ENCODE results near the gene CEP70.
"Not testable (repeated sequence)": the region's sequence is repeated elsewhere in the genome, so short reads cannot be mapped to it uniquely, and the experiment has no call there.

Gene CEP70

DNA sequence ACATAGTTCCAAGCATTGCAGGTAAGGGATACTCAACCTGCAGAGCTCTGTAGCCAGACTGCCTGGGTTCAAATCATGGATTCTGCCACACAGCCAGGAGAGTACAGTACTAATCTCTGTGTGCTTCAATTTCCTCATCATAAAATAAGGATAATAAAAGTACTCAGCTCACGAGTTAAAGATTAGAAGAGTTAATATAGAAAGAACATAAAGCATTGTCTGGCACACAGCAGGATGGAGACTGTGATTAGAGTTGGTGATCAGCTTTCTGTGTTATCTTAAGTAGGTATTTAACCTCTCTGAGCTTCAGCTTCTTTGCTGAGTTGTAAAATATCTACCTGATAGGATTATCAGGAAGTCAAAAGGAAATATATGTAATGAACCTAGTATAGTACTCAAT, 2.7 kb downstream of the CEP70 start:
- DNase-seq: no peak

DNA sequence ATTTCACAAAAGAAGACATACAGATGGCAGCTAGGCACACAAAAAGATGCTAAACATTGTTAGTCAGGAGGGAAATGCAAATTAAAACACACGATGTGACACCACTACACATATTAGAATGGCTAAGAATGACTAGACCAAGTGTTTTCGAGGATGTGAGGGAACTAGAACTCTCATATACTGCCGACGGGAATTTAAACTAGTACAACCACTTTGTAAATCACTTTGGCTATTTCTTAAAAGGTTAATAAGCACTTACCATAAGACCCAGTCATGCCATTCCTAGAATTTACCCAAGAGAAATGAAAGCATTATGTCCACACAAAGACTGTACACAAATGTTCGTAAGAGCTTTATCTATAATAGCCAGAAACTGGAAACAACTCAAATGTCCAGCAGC, 5.6 kb downstream of the CEP70 start:
- DNase-seq: no peak

- no peak for DNase-seq
These were observed 6.7 kb downstream of the CEP70 start for GRCh38 chr3:138587374-138587773.

DNA sequence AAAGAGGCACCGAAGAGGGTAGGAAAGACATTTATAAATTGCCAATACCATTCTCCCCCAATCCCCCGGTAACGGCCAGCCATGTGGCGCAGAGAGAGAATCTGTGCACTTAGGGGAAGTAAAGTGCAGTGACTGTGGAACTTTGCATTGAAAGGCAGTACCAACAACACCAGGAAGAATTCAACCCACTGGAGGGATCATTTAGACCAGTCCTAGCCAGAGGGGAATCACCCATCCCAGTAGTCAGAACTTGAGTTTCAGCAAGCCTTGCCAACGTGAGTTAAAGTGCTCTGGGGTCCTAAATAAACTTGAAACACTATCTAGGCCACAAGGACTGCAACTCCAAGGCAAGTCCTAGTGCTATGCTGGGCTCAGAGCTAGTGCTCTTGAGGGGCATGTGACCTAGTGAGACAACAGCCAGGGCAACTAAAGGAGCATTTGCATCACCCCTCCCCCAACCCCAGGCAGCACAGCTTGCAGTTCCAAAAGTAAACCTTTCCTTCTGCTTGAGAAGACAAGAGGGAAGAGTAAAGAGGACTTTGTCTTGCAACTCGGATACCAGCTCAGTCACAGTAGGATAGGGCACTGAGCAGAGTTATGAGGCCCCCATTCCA, 15.0 kb downstream of the CEP70 start:
- no peak for DNase-seq

DNA sequence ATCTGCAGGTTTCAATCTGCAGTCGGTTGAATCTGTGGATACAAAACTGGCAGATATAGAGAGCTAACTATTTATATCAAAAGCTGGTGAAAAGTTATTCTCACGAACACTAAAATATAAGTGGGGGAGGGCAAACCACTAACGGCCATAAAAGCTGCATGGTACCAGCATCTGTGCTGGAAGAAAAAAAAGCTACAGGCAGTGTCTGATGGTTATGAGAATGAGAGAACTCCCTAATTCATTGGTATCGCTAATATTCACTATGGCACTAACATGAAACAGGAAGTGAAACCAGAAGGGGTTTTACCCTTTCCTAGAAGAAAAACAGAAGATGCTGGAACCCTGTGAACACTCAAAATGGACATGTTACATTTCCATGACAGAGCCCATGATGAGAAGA, 15.9 kb downstream of the CEP70 start:
- DNase-seq: no peak

GRCh38 chr3:138573138-138573537, 20.9 kb downstream of the CEP70 start:
- DNase-seq: no peak

DNA sequence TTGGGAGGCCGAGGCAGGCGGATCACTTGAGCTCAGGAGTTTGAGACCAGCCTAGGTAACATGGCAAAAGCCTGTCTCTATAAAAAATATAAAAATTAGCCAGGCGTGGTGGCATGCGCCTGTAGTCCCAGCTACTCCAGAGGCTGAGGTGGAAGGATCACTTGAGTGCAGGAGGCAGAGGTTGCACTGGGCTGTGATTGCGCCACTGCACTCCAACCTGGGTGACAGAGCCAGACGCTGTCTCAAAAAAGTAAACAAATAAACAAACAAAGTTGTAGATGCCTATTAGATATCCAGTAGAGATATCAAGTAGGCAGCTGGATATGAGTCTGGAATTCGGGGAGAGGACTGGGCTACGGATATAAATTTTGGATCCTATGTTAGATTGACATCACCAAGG, 24.4 kb downstream of the CEP70 start:
- not testable (repeated sequence) for DNase-seq

DNA sequence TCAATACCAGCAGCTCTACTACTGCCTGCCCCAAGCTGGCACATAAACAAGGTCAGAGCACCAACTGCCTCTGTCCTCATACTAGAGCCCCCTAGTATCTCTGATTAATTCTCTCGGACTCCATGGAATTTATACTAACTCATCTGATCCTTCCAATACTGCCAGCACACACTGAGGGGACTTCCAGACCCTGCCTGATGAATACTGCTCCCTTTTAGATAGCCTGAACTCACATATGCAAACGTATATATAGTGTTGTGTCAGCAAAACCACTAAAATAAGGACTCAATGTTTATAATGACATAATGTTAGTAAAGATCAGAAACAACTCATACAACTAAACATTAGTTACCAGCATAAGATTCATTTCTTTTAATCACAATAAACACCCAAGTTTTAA, 25.0 kb downstream of the CEP70 start:
- DNase-seq: no peak

GRCh38 chr3:138567403-138567802, 26.7 kb downstream of the CEP70 start:
- no peak for DNase-seq

GRCh38 chr3:138566293-138566692, 27.8 kb downstream of the CEP70 start:
- DNase-seq: not testable (repeated sequence)

GRCh38 chr3:138562902-138563301, 31.2 kb downstream of the CEP70 start:
- DNase-seq: not testable (repeated sequence)

DNA sequence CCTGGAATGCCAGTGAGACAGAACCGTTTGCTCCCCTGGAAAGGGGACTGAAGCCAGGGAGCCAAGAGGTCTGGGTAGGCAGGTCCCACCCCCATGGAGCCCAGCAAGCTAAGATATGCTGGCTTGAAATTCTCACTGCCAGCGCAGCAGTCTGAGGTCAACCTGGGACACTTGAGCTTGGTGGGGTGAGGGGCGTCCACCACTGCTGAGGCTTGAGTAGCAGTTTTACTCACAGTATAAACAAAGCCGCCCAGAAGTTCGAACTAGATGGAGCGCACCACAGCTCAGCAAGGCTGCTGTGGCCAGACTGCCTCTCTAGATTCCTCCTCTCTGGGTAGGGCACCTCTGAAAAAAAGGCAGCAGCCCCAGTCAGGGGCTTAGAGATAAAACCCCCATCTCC, 33.6 kb downstream of the CEP70 start:
- DNase-seq: no peak

- no peak for DNase-seq
These were observed 34.9 kb downstream of the CEP70 start for GRCh38 chr3:138559134-138559533.

GRCh38 chr3:138554775-138555174, 39.3 kb downstream of the CEP70 start:
- not testable (repeated sequence) for DNase-seq

- not testable (repeated sequence) for DNase-seq
These were observed 43.1 kb downstream of the CEP70 start for GRCh38 chr3:138550958-138551357.

DNA sequence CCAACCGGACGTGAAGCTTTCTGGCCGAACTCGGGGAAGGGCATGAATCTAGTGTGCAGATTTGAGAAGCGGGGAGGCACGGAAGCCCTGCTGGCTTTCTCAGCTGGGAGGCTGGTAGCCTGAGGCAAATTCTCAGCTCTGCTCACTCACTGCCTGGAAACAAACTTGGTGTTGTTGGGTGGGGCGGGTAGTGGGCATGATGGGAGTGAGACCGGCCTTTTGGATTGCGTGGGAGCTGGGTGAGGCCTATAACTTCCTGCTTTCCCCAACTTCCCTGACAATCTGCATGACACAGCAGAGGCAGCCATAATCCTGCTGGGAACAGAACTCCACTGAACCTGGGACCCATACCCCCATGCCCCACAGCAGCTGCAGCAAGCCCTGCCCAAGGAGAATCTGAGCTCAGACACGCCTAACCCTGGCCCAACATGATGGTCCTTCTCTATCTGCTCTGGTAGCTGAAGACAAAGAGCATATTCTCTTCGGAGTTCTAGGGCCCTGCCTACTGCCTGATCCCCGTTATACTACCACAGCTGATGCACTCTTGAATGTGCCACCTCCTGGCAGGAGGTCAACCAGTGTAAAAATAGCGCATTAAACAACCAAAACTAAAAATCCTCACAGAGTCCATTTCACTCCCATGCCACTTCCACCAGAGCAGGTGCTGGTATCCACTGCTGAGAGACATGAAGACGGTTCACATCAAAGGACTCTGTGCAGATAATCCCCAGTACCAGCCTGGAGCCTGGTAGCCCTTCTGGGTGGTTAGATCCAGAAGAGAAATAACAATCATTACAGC, 44.7 kb downstream of the CEP70 start:
- no peak for DNase-seq

DNA sequence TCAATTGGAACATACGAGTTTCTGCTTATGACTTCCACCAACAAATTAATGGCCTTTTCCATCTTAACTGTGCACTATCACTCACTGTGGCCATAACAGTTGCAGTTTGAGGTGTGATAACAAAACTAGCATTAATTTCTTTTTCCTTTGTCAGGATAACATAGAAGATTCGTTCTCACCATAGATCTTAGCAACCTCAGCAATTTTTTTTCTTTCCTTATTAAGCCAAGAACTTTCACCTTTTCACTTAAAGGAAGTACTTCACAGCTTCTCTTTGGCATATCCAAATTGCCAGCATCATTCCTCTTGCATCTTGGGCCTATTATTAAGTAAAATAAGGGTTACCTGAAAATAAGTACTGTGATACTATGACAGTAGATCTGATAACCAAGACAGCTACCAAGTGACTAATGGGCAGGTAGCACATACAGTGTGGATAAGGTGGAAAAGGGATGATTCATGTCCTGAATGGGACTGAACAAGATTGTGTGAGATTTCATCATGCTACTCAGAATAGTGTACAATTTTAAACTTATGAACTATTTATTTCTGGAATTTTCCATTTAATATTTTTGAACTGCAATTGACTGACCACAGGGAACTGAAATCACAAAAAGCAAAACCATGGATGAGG, 46.6 kb downstream of the CEP70 start:
- DNase-seq: no peak

GRCh38 chr3:138544546-138544945, 49.5 kb downstream of the CEP70 start:
- no peak for DNase-seq

DNA sequence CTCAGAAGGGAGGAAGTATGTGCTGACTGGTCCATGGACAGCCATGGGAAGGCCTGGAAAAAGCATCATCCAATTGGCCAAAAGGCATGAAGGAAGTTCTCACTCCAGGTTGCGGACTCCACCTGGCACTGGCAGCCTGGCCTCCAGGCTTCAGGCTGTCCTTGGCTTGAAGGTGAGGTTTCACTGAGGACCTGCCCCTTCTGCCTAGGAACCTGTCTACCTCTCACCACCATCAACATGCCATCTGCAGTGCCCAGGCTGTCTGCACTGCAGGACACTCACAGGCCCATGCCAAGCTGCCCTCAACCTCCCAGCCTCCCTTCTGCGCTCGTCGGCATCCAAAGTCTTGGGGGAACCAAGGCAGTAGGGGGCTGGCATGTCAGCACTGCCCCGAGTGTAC, 51.1 kb downstream of the CEP70 start:
- DNase-seq: no peak

DNA sequence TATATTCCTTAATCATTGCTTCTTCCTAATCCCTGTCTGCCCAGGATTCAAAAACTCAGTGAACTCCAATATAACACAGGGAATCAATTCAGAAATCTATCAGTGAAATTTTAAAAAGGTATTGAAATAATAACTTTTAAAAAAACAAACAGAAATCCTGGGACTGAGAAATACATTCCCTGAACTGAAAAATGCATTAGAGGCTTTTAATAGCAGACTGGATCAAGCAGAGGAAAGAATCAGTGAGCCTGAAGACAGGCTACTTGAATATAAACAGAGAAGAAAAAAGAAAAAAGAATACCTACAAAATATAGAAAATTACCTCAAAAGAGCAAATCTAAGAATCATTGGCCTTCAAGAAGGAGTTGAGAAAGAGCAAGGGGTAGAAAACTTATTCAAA, 54.7 kb downstream of the CEP70 start:
- DNase-seq: no peak

DNA sequence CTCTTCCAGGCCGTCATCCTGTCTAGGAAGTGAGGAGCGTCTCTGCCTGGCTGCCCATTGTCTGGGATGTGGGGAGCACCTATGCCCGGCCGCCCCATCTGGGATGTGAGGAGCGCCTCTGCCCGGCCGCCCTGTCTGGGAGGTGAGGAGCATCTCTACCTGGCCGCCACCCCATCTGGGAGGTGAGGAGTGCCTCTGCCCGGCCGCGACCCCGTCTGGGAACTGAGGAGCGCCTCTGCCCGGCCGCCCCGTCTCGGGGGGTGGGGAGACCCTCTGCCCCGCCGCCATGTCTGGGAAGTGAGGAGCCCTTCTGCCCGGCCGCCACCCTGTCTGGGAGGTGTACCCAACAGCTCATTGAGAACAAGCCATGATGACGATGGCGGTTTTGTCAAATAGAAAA, 72.6 kb downstream of the CEP70 start:
- DNase-seq: not testable (repeated sequence)

DNA sequence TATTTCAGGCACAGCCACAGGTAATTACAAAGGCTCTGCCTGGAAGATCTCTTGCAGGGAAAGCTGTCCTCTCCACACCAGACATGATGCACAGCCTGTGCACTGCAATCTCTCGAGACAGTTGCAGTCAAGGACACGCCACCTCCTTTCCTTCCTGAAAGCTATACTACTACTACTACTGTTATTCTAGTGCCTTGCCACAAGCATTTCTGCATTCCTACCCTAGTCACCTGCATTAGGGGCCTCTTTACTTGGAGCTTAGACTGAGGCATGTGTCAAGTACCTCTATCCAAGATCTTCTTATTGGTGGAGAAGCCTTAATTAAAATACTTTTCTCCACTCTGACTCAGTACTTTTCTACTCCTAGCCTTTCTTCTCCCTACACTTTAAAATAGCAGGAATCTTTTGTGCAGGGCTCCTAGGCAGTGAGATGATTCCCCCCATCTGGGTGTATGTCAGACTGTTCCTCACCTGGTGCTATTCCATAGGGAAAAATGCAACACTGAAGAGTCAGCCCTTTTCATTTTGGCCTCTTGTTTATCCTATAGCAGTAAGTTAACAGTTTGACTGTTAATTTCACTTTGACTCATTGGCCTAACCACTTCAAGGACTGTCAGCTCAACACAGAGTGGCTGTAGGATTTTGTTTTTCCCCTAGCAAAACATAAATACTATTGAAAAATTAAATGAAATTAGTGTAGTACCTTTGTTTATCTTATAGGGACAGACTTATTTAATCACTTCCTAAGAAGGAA, 80.8 kb downstream of the CEP70 start:
- no peak for DNase-seq

GRCh38 chr3:138511945-138512344, 82.1 kb downstream of the CEP70 start:
- DNase-seq: no peak

DNA sequence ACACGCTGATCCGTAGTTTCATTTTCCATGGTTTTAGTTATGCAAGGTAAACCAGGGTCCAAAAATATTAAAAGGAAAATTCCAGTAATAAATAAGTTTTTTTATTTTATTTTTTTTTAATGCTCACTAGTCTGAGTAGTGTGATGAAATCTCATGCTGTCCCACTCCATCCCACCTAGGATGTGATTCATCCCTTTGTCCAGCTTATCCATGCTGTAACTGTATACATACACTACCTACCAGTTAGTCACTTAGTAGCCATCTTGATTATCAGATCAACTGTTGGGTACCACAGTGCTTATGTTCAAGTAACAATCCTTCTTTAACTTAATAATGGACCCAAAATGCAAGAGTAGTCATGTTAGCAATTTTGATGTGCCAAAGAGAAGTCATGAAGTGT, 84.5 kb downstream of the CEP70 start:
- no peak for DNase-seq
